TTC549 (cell line): ENCODE measurements around the gene ZNF500.

ENCODE experiments used
- FAIRE-seq: peaks from 2 replicates; lab custom pipeline; 2012; peaks lifted over from hg19 to GRCh38; lab: Jason Lieb, UNC

ZNF500 gene

GRCh38 chr16:4704491-4704890, 62.5 kb downstream of the ZNF500 start:
- no peak for FAIRE-seq

GRCh38 chr16:4703906-4704305, 63.1 kb downstream of the ZNF500 start:
- FAIRE-seq: no peak

- no peak for FAIRE-seq
Observed at GRCh38 chr16:4702466-4702808, 64.5 kb downstream of the ZNF500 start.

GRCh38 chr16:4701791-4702465, 65.0 kb downstream of the ZNF500 start:
- FAIRE-seq: no peak

- FAIRE-seq: no peak
Observed at GRCh38 chr16:4700997-4701743, 65.8 kb downstream of the ZNF500 start.

GRCh38 chr16:4700380-4700996, 66.5 kb downstream of the ZNF500 start:
- FAIRE-seq: no peak

- no peak for FAIRE-seq
Observed at GRCh38 chr16:4699046-4699556, 67.9 kb downstream of the ZNF500 start.

- FAIRE-seq: no peak
Observed at GRCh38 chr16:4698321-4699045, 68.5 kb downstream of the ZNF500 start.
